ENCODE data around the gene ADGRG1.

Gene ADGRG1

DNA sequence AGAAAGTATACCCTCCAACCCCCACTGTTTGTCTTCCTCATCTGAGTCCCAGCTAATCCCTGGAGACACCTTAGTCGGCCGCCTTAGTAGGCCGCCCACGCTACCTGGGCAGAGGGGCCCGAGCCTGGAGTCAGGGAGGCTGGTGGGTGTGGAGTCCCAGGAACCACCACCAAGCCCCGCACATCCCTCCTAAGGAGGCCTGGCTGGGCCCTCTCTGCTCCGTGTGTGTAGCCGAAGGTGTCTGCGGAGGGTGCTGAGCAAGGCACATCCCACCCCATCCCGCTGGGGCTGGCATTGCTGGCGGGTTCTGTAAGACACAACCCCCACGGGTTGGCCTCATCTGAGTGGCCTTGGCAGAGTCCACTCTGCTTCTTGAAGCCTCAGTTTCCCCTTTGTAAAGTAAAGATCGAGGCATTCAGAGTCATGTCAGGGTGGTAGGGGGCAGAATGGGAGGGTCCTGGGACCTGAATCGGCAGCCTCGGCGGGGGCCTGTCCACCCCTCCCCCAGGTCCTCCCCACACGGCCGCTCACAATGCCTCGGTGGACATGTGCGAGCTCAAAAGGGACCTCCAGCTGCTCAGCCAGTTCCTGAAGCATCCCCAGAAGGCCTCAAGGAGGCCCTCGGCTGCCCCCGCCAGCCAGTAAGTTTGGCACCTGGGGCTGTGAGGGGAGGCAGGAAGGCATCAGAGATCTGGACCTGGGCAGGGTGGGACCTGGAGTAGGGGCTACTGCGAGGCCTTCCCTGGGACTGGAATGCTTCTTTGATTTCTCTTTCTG is 24.5 kb downstream of the ADGRG1 start:
- no peak for DNase-seq

- no peak for DNase-seq
Observed at GRCh38 chr16:57653936-57654335, 25.5 kb downstream of the ADGRG1 start.

- no peak for DNase-seq
Observed at GRCh38 chr16:57656342-57656955, 28.0 kb downstream of the ADGRG1 start.

DNA sequence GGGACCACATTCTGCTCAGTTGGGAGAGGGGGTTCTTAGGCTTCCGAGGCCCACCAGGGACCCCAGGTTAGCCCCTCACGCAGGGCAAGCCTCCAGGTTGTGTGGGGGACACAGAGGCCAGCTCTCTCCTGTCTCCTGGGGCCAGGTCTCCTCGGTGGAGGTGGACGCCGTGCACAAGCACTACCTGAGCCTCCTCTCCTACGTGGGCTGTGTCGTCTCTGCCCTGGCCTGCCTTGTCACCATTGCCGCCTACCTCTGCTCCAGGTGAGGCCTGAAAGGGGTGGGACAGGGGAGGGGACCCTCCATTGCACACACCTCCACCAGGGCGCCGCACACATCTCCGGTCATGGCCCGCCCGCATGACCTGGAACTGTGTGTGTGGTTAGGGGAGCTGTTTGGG is 28.8 kb downstream of the ADGRG1 start:
- no peak for DNase-seq

DNA sequence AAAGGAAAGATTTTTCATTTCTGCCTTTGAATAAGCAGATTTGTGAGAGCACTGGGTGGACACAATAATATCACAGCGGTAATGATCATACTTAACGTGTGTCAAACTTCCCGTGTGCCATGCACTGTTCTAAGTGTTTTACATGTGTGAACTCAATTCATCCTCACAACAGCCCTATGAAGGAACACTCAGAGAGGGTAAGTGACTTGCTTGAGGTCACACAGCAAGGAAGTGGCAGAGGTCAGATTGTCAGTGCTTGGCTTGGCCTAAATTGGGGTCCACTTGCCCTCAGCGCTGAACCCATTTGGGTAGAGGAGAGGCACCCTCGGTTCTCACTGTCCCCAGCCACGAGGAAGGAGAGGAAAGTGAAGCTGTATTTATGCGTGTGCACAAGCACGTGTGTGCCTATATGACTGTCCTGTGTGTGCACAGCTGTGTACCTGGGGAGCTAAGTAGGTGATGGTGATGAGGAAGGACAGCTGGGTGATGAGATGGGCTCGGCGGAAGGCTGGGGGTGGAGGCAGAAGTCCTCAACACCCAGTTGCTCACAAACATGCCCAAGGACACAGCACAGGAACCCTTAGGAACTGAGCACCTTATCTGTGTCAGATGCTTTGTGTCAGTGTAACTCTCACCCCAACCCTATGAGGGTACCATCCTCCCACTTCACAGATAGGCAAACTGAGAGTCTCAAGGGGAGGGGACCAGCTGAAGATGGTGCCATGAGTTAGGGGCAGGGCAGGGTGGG is 29.9 kb downstream of the ADGRG1 start:
- DNase-seq, result no peak

GRCh38 chr16:57658878-57659674 is 30.6 kb downstream of the ADGRG1 start:
- no peak for DNase-seq

DNA sequence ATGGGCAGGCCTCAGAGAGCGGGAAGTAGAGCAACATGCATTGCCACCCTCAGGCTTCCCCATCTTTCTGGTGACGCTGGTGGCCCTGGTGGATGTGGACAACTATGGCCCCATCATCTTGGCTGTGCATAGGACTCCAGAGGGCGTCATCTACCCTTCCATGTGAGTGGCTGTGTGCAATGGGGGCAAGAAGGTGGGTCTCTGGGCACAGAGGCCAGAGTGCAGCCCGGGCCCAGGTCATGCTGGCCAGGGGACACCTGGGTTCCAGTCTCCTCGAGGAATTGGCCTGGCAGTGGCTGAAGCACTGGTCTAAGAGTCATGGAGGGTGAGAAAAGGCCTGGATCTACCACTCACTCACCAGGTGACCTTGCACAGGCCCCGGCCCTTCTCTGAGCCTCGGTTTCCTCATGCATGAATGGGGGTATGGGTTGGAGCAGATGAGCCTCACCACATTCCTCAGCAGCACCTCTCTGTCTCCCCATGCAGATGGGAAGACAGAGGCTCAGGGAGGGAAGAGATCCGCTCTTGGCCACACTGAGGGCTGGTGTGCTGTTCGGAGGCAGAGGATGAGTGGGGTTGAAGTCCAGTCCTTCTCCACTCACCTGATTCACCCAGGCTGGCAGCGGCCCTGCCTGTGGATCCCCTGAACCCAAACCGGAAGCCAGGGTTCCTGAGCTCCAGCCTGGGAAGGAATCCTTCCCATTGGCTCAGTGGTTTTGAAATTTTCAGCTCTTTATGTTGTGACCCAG is 32.5 kb downstream of the ADGRG1 start:
- DNase-seq, result no peak

DNA sequence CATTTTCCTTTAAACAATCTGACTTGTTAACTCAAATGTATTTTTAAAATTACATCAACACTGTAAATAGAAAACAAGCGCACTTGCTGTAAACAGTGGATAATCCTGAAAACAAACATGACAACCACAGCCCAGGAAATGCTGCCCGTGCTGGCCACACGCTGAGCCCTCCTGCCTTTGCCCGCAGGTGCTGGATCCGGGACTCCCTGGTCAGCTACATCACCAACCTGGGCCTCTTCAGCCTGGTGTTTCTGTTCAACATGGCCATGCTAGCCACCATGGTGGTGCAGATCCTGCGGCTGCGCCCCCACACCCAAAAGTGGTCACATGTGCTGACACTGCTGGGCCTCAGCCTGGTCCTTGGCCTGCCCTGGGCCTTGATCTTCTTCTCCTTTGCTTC is 33.1 kb downstream of the ADGRG1 start:
- no peak for DNase-seq

- DNase-seq, result no peak
Observed at GRCh38 chr16:57661936-57662906, 33.8 kb downstream of the ADGRG1 start.

GRCh38 chr16:57663436-57663835 is 35.0 kb downstream of the ADGRG1 start:
- no peak for DNase-seq

DNA sequence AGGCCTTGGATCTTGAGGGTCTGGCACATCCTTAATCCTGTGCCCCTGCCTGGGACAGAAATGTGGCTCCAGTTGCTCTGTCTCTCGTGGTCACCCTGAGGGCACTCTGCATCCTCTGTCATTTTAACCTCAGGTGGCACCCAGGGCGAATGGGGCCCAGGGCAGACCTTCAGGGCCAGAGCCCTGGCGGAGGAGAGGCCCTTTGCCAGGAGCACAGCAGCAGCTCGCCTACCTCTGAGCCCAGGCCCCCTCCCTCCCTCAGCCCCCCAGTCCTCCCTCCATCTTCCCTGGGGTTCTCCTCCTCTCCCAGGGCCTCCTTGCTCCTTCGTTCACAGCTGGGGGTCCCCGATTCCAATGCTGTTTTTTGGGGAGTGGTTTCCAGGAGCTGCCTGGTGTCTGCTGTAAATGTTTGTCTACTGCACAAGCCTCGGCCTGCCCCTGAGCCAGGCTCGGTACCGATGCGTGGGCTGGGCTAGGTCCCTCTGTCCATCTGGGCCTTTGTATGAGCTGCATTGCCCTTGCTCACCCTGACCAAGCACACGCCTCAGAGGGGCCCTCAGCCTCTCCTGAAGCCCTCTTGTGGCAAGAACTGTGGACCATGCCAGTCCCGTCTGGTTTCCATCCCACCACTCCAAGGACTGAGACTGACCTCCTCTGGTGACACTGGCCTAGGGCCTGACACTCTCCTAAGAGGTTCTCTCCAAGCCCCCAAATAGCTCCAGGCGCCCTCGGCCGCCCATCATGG is 35.7 kb downstream of the ADGRG1 start:
- no peak for DNase-seq

- DNase-seq, result no peak
Observed at GRCh38 chr16:57664662-57665025, 36.2 kb downstream of the ADGRG1 start.

DNA sequence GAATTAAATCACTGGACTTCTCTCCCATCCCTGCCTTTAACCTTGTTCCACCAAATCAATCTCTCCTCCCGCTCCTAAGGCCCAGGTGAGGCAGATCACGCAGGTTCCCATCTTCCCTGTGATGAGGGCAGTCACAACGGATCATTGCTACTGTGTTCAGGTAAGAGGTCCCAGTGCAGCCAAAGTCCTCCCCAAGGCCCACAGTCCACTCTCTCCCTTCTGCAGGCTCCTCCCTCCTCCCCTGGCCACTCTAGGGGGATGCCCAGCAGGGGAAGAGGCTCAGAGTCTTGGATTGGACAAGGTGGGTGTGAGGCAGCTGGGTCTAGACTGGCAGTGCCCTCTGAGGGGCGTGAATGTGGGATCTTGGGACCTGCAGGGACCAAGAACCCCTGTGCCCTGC is 37.1 kb downstream of the ADGRG1 start:
- no peak for DNase-seq

- DNase-seq, result no peak
Observed at GRCh38 chr16:57666353-57667047, 38.1 kb downstream of the ADGRG1 start.

GRCh38 chr16:57667048-57667525 is 38.7 kb downstream of the ADGRG1 start:
- DNase-seq, result no peak

DNA sequence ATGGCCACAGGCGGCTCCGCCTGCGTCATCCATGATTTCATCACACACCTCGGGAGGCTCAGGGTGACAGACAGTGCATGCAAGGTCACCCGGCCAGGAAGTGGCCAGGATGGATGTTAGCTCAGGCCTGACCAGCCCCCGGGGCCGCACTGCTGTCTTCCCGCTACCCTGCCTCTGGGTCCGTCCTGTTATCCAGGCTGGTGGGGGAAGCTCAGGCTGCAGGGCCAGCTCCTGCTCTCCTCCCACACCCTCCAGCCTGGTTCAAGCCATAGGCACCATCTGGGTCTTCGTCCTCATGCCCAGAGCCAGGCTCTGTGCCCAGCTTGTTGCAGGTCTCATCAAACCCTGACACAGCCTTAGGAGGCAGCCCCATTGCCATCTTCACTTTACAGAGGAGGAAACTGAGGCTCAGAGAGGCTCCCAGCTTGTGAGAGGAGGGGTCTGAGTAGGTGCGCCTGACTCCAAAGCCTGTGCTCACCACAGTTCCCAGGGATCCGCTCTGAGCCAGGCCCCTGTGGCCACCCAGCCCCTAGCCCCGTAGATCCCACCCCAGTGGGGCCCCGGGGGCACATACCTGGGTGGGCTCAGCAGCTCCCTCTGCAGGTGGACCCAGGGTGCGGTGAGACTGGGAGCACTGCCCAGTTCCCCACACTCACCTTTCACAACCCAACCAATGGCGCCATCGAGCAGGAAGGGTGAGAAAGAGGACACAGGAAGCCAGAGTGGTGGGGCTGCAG is 39.3 kb downstream of the ADGRG1 start:
- DNase-seq, result no peak

GRCh38 chr16:57668263-57668571 is 39.8 kb downstream of the ADGRG1 start, which contains the start of gene ADGRG3:
TSS of gene ADGRG3 (plus strand) at chr16:57668306. CDS start at chr16:57668348, 42 bp downstream.
- no peak for DNase-seq

DNA sequence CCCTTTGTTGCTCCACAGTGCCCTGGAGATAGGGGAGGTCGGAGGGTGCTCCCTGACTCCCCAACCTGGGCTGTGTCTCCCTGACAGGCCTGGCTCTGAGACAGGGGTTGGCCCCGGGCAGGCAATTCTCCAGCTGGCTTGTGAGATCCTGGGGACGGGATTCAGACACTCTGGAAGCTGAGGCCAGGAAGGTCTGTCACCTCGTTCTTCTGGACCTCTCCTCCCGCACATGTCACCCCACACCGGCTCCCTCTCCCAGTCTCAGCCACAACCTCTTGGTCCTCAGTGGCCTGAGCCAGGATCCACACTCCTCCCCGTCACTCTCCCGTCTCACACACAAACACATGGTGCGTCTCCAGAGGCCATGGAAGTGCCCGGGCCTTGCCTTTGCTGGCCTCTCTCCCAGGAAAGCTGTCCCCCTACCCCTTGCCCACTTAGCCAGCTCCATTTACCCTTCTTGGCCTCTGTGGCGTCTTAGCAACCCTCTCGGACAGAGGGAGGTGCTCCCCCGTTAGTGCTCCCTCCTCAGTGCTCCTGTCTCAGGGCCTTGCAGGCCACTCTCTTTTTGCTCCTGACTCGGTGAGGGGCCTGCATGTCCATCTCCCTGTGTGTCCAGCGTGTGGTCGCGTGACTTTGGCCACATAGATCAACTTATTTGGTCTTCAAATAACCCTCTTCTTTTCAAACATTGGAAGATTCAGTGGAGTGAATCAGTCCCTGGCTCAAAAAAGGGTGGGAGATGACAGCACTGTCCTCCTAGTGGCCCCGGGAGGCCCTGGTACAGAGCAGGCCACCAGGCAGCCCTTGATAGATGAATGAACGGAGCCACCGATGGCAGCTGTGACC is 40.4 kb downstream of the ADGRG1 start:
- DNase-seq, result no peak
